ENCODE data around the gene ZMIZ1.

Gene ZMIZ1

DNA sequence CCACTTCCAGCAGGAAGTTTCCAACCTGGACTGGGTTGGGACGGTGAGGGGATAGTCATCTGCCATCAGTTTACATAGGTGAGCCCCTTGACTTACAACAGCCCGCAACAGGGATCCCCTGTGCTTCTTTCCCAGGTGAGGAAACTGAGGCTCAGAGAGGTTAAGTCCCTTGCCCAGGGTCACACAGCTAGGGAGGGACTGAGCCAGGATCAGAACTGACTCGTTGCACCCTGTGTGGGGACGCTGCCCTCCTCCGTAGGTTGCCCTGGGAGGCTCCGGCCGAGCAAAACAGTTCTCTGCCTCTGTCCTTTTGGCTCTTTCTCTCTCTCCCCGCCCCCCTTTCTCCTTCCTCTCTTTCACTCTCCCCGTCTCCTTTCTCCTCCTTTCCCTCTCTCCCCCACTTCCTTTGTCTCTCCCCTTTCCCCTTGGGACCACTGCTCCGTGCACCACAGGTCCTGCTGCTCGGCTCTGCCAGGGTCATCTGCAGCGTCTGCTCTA, 161.1 kb downstream of the ZMIZ1 start:
- DNase-seq (ENCODE audit: low read depth): no peak
- no peak overlapping the region for H3K4me3 ChIP-seq (ENCODE audit: low read depth, low read length)
- TF ChIP-seq MYC (IDR thresholded peaks at IDR 0.05; ENCODE audit: low read depth, low read length) (no peak), POLR2A (IDR thresholded peaks at IDR 0.05; ENCODE audit: extremely low read depth, insufficient read length) (no peak)
- TF ChIP-seq, protein P1, sequence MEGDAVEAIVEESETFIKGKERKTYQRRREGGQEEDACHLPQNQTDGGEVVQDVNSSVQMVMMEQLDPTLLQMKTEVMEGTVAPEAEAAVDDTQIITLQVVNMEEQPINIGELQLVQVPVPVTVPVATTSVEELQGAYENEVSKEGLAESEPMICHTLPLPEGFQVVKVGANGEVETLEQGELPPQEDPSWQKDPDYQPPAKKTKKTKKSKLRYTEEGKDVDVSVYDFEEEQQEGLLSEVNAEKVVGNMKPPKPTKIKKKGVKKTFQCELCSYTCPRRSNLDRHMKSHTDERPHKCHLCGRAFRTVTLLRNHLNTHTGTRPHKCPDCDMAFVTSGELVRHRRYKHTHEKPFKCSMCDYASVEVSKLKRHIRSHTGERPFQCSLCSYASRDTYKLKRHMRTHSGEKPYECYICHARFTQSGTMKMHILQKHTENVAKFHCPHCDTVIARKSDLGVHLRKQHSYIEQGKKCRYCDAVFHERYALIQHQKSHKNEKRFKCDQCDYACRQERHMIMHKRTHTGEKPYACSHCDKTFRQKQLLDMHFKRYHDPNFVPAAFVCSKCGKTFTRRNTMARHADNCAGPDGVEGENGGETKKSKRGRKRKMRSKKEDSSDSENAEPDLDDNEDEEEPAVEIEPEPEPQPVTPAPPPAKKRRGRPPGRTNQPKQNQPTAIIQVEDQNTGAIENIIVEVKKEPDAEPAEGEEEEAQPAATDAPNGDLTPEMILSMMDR (IDR thresholded peaks at IDR 0.05; ENCODE audit: low read depth, low read length): no peak
- TF ChIP-seq, protein P2, sequence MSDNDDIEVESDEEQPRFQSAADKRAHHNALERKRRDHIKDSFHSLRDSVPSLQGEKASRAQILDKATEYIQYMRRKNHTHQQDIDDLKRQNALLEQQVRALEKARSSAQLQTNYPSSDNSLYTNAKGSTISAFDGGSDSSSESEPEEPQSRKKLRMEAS (IDR thresholded peaks at IDR 0.05; ENCODE audit: low read depth, low read length): no peak

DNA sequence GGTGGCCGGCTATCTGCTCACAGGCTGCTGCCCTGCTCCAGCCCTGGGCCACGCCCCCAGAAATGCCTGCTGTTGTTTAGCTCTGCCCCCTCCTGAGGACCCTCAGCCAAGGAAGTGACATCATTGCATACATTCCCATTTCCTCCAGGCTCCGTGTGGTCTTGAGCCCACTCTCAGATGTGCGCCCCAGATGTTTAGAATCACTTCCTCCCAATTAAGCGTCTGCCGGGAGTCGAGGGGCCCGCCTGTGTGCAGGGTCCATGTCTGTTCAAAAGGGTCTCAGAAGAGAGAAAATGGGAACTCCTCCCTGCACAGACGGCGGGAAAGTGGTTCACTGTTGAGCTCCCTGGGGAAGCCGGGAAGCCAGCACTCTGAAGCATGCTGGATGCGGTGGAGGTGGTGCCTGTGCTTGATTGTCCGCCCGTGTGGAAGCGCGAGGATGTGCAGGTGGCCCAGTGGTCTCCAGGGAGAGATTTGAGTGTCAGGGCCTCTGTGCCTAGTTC, 161.6 kb downstream of the ZMIZ1 start:
- no peak overlapping the region for H3K4me3 ChIP-seq (ENCODE audit: low read depth, low read length)
- TF ChIP-seq, protein P2 (IDR thresholded peaks at IDR 0.05; ENCODE audit: low read depth, low read length): no peak
- TF ChIP-seq POLR2A (IDR thresholded peaks at IDR 0.05; ENCODE audit: extremely low read depth, insufficient read length) (no peak), MYC (IDR thresholded peaks at IDR 0.05; ENCODE audit: low read depth, low read length) (no peak)
- TF ChIP-seq, protein P1 (IDR thresholded peaks at IDR 0.05; ENCODE audit: low read depth, low read length): no peak
- peak; percentile 47 for DNase-seq (ENCODE audit: low read depth)

DNA sequence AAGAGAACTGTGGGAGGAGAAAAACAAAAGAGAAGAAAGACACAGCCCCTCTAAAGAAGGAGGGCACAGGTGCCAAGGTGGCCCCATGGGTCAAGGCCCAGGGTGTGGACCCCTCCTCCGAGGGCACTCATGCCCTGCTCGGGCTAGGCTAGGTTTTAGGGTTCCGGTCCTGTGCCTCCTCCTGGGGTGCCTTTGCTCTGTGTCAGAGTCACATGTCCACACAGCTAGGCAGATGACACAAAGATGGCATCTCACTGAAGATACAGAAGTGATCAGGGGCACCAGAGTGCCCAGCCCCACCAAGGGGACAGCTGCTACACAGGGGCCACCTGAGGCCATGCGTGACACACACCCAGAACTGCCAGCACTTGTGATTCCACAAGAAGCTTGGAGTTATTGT, 162.1 kb downstream of the ZMIZ1 start:
- no peak overlapping the region for H3K4me3 ChIP-seq (ENCODE audit: low read depth, low read length)
- no peak for TF ChIP-seq POLR2A (IDR thresholded peaks at IDR 0.05; ENCODE audit: extremely low read depth, insufficient read length)
- TF ChIP-seq, protein P1 (IDR thresholded peaks at IDR 0.05; ENCODE audit: low read depth, low read length): no peak
- no peak for DNase-seq (ENCODE audit: low read depth)

DNA sequence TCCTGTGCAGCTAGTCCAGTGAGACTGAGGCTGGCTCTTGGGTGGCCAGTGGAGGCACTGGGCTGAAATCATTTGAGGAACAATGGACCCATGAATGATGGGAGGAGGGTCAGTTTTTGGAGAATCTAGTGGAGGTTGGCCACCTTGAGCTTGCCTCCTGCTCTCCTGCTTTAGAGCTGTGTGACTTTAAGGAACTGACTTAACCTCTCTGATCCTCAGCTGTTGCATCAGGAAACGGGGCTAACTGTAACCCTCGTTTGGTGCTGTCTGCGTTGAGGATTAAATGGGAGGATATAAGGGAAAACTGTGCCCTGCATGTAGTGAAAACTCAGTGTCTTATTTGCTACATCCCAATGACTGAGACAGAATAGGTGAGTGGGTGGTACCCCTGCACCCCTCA, 163.1 kb downstream of the ZMIZ1 start:
- no peak for DNase-seq (ENCODE audit: low read depth)
- TF ChIP-seq, protein P1 (IDR thresholded peaks at IDR 0.05; ENCODE audit: low read depth, low read length): no peak
- TF ChIP-seq MYC (IDR thresholded peaks at IDR 0.05; ENCODE audit: low read depth, low read length) (no peak), POLR2A (IDR thresholded peaks at IDR 0.05; ENCODE audit: extremely low read depth, insufficient read length) (no peak)
- TF ChIP-seq, protein P2 (IDR thresholded peaks at IDR 0.05; ENCODE audit: low read depth, low read length): no peak
- no peak overlapping the region for H3K4me3 ChIP-seq (ENCODE audit: low read depth, low read length)

DNA sequence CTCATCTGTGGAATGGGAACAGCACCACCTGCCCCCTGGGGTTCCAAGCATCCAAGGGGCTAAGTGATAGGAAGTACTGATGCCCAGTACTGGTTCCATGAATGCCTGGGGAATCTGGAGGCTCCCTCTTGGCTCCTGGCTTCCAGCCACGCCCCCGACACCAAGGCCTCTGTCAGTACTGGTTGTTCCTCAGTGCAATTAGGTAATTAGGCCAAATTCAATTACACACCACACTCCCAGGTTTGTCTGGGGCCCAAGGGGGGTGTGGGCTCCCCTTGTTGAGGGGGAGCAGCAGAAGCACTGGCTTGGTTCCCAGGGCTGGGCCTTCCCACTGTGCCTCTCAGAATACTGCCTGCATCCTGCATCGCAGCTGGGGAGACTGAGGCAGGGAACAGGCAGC, 164.1 kb downstream of the ZMIZ1 start:
- no peak for DNase-seq (ENCODE audit: low read depth)
- no peak overlapping the region for H3K4me3 ChIP-seq (ENCODE audit: low read depth, low read length)
- TF ChIP-seq, protein P2 (IDR thresholded peaks at IDR 0.05; ENCODE audit: low read depth, low read length): no peak
- no peak for TF ChIP-seq MYC (IDR thresholded peaks at IDR 0.05; ENCODE audit: low read depth, low read length)
- no peak for TF ChIP-seq POLR2A (IDR thresholded peaks at IDR 0.05; ENCODE audit: extremely low read depth, insufficient read length)
- TF ChIP-seq, protein P1 (IDR thresholded peaks at IDR 0.05; ENCODE audit: low read depth, low read length): no peak

Data from NB4 (cell line).